HepG2 (cell line): ENCODE data around the gene PSEN1. TPM values are rescaled to one million over a fixed set of nuclear protein-coding genes. Genes with fewer than 3 reads are reported as not detected.

ENCODE experiments used
- CCDC6 ChIP-seq: sonication (generic); formaldehyde crosslinking; IDR thresholded peaks from 2 replicates; pipeline ENCODE4 v1.8.1; 2022; ENCODE audit warnings: mild to moderate bottlenecking, missing genetic modification reagents, moderate library complexity
- FOXO4 ChIP-seq: sonication (generic); formaldehyde crosslinking; conservative IDR thresholded peaks from 2 replicates; pipeline ENCODE4 v1.8.1; 2023; ENCODE audit warnings: missing genetic modification reagents
- GPBP1L1 ChIP-seq: sonication (generic); formaldehyde crosslinking; IDR thresholded peaks from 2 replicates; pipeline ENCODE4 v1.5.0; 2020; ENCODE audit warnings: mild to moderate bottlenecking, missing genetic modification reagents
- KLF9 ChIP-seq: IDR thresholded peaks from 2 replicates; pipeline ENCODE4 v1.6.1; 2016; ENCODE audit warnings: low read depth
- SMARCE1 ChIP-seq: fragments of 450-650 bp; IDR thresholded peaks from 2 replicates; pipeline ENCODE4 v1.6.1; 2017; ENCODE audit warnings: borderline replicate concordance
- ZFP1 ChIP-seq: IDR thresholded peaks from 2 replicates; pipeline ENCODE4 v1.6.1; 2016
- ZNF326 ChIP-seq: sonication (generic); formaldehyde crosslinking; IDR thresholded peaks from 2 replicates; pipeline ENCODE4 v1.4.0; 2020; ENCODE audit warnings: missing genetic modification reagents, borderline replicate concordance
- ZNF597 ChIP-seq: sonication (generic); formaldehyde crosslinking; IDR thresholded peaks from 2 replicates; pipeline ENCODE4 v1.5.0; 2020; ENCODE audit warnings: missing genetic modification reagents
- ZNF883 ChIP-seq: sonication (generic); formaldehyde crosslinking; IDR thresholded peaks from 2 replicates; pipeline ENCODE4 v1.5.1; 2020; ENCODE audit warnings: mild to moderate bottlenecking, missing genetic modification reagents; ENCODE audit errors: not compliant biosample characterization
- polyA plus RNA-seq, 8 experiments: library from polyadenylated mRNA; depleted of rRNA in 3 of 8; stranded (reverse) in 7 of 8; unstranded in 1 of 8; fragments of >200 nt; fragmentation: Illumina TruSeq in 4 of 8; extraction: Trizol in 4 of 8; gene quantifications; 2 replicates each; pipeline versions ENCODE4 v1.2.1 to v1.2.3, GENCODE V29; 2011 to 2016; ENCODE audit warnings: low read depth in 4 of 8, missing spikeins in 1 of 8, mixed read lengths in 1 of 8; ENCODE audit not compliant: insufficient read depth in 1 of 8
- total RNA-seq, 5 experiments: library from RNA; depleted of rRNA; stranded (reverse); fragments of >200 nt; fragmentation: Illumina TruSeq; extraction: Trizol; gene quantifications; 2 replicates each; pipeline ENCODE4 v1.2.3, GENCODE V29; 2016; ENCODE audit warnings: low read depth in 1 of 5
- TF ChIP-seq, protein P1 (sequence below): sonication (generic); formaldehyde crosslinking; IDR thresholded peaks from 2 replicates; pipeline ENCODE4 v1.4.0; 2020; ENCODE audit warnings: missing genetic modification reagents
- TF ChIP-seq, protein P2 (sequence below): sonication (generic); formaldehyde crosslinking; IDR thresholded peaks from 2 replicates; pipeline ENCODE4 v1.8.1; 2023; ENCODE audit warnings: mild to moderate bottlenecking, moderate library complexity, missing genetic modification reagents

The PSEN1 gene
- total and polyA plus RNA-seq, 2 of the 13 experiments (the other 11 are each of a cell fraction or from before 2014, with no cell fraction given) = 12.5 to 26.6 TPM

DNA sequence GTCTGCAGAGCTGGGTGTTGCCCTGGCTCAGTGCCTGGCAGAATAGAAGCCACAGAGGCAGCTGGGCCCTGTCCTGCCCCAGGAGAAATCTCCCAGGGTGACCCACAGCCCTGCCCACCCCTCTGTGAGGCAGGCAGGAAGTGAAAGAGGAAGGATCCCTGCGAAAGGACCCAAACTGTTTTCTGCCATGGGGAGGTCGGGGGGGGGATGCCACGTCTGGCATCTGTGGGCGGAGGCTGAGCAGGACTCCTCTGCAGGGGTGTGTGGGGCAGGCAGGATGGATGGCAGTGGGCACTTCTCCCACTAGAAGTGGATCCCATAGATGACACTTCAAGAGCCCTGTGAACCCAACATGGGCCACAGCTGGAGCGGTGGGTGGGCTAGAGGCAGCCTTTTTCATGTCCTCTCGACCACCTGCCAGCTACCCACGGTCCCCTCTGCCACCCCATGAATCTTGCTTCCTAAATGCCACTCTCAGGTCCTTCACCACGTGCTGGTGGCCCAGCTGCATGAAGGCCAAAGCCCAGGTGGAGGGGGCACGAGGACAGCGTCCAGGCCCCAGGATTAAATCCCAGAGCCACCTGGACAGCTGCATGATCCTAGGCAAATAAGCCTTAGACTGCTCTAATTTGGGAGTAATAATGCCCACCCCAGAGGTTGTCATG is 104.6 kb downstream of the PSEN1 start (continued):
- TF ChIP-seq, protein P1, sequence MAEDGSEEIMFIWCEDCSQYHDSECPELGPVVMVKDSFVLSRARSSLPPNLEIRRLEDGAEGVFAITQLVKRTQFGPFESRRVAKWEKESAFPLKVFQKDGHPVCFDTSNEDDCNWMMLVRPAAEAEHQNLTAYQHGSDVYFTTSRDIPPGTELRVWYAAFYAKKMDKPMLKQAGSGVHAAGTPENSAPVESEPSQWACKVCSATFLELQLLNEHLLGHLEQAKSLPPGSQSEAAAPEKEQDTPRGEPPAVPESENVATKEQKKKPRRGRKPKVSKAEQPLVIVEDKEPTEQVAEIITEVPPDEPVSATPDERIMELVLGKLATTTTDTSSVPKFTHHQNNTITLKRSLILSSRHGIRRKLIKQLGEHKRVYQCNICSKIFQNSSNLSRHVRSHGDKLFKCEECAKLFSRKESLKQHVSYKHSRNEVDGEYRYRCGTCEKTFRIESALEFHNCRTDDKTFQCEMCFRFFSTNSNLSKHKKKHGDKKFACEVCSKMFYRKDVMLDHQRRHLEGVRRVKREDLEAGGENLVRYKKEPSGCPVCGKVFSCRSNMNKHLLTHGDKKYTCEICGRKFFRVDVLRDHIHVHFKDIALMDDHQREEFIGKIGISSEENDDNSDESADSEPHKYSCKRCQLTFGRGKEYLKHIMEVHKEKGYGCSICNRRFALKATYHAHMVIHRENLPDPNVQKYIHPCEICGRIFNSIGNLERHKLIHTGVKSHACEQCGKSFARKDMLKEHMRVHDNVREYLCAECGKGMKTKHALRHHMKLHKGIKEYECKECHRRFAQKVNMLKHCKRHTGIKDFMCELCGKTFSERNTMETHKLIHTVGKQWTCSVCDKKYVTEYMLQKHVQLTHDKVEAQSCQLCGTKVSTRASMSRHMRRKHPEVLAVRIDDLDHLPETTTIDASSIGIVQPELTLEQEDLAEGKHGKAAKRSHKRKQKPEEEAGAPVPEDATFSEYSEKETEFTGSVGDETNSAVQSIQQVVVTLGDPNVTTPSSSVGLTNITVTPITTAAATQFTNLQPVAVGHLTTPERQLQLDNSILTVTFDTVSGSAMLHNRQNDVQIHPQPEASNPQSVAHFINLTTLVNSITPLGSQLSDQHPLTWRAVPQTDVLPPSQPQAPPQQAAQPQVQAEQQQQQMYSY (CRISPR knock-in tag) = no peak
- TF ChIP-seq, protein P2, sequence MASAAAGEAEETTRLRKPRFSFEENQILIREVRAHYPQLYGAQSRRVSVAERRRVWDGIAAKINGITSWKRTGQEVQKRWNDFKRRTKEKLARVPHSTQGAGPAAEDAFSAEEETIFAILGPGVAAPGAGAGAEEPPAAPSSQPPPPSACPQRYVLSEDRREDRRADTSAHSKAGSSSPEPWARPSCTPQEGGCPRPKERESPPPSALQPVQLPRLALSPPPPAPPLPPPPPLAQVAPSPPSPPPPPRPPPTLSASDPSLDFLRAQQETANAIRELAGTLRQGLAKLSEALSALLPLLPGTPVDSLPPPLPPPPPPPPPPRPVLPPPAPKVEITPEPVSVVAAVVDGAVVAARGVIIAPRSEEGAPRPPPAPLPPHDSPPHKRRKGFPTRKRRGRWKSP (CRISPR knock-in tag) = no peak
- TF ChIP-seq ZFP1 (CRISPR knock-in tag) (no peak), ZNF326 (no peak), GPBP1L1 (CRISPR knock-in tag) (no peak), CCDC6 (CRISPR knock-in tag) (no peak), ZNF883 (CRISPR knock-in tag) (no peak), ZNF597 (no peak), KLF9 (CRISPR knock-in tag) (no peak), SMARCE1 (no peak), FOXO4 (no peak)
